A673 (cell line): ENCODE measurements around the gene AKAP6. TPM values are rescaled to one million over a fixed set of nuclear protein-coding genes. Genes with fewer than 3 reads are reported as not detected.

Source experiments
- BruUV-seq: library from RNA; stranded (reverse); fragments of 400-500 nt; replicated peaks from 2 replicates; lab custom pipeline; 2021; lab: Mats Ljungman, UMichigan
- CTCF ChIA-PET: fragments of 300-600 bp; sonication (Branson Sonifier 250); formaldehyde crosslinking; loops from one replicate; lab custom pipeline; 2022; ENCODE audit warnings: antibody characterized with exemption; lab: Charles Lee
- POLR2A ChIA-PET: fragments of 300-600 bp; sonication (Branson Sonifier 250); formaldehyde crosslinking; loops from one replicate; lab custom pipeline; 2022; ENCODE audit warnings: antibody characterized with exemption; ENCODE audit not compliant: low non-redundant PET; lab: Charles Lee
- DNase-seq: peaks from one replicate; pipeline ENCODE4 v3.0.0-alpha.2; 2015; ENCODE audit warnings: low spot score
- H3K27ac ChIP-seq: fragments of 200-600 bp; sonication (generic); 2 replicates; pipeline ENCODE4 v1.5.1; 2016; ENCODE audit warnings: mixed run types, low read depth, mild to moderate bottlenecking, mixed read lengths, antibody characterized with exemption, low read length; ENCODE audit not compliant: poor library complexity, severe bottlenecking
- H3K27me3 ChIP-seq: fragments of 200-600 bp; sonication (generic); replicated peaks from 2 replicates; pipeline ENCODE4 v1.6.1; 2017; ENCODE audit warnings: mixed run types, low read depth, mild to moderate bottlenecking, mixed read lengths, antibody characterized with exemption, low read length; ENCODE audit not compliant: insufficient read depth, poor library complexity
- H3K36me3 ChIP-seq: fragments of 200-600 bp; sonication (generic); 2 replicates; pipeline ENCODE4 v1.6.1; 2016; ENCODE audit warnings: mixed run types, mild to moderate bottlenecking, mixed read lengths, antibody characterized with exemption, low read length; ENCODE audit not compliant: insufficient read depth, poor library complexity, severe bottlenecking
- H3K4me1 ChIP-seq: fragments of 200-600 bp; sonication (generic); 2 replicates; pipeline ENCODE4 v1.6.1; 2017; ENCODE audit warnings: mixed run types, mild to moderate bottlenecking, mixed read lengths, antibody characterized with exemption, low read length; ENCODE audit not compliant: insufficient read depth, poor library complexity, severe bottlenecking
- H3K4me3 ChIP-seq: fragments of 200-600 bp; sonication (generic); 2 replicates; pipeline ENCODE4 v1.5.1; 2016; ENCODE audit warnings: low read depth, mixed run types, mild to moderate bottlenecking, mixed read lengths, low read length; ENCODE audit not compliant: poor library complexity, severe bottlenecking
- H3K9me3 ChIP-seq: fragments of 200-600 bp; sonication (generic); 2 replicates; pipeline ENCODE4 v1.6.1; 2016; ENCODE audit warnings: mixed run types, low read depth, mild to moderate bottlenecking, mixed read lengths, antibody characterized with exemption, low read length; ENCODE audit not compliant: poor library complexity, severe bottlenecking
- EZH2 ChIP-seq: fragments of 200-600 bp; sonication (generic); IDR thresholded peaks from 2 replicates; pipeline ENCODE4 v1.6.1; 2017; ENCODE audit warnings: borderline replicate concordance, low read depth, mild to moderate bottlenecking, mixed read lengths, antibody characterized with exemption, low read length; ENCODE audit not compliant: poor library complexity, severe bottlenecking
- intact Hi-C: fragments of 100-400 bp; cut with micrococcal nuclease; formaldehyde crosslinking; loops from one replicate; pipeline ENCODE4 v1.10.0; 2022; ENCODE audit not compliant: unreplicated experiment
- total RNA-seq: library from RNA; stranded (reverse); gene quantifications from 2 replicates; pipeline ENCODE4 v1.2.3, GENCODE V29; 2021
- TF ChIP-seq, protein P1 (sequence below): fragments of 300-800, 200-600 bp; sonication (generic); conservative IDR thresholded peaks from 2 replicates; pipeline ENCODE4 v1.5.1; 2017; ENCODE audit warnings: low read depth, mild to moderate bottlenecking, antibody characterized with exemption, low read length, moderate library complexity, mixed read lengths

The AKAP6 gene
- total RNA-seq, 1 experiment from 2014 or later: 0.73 TPM

DNA sequence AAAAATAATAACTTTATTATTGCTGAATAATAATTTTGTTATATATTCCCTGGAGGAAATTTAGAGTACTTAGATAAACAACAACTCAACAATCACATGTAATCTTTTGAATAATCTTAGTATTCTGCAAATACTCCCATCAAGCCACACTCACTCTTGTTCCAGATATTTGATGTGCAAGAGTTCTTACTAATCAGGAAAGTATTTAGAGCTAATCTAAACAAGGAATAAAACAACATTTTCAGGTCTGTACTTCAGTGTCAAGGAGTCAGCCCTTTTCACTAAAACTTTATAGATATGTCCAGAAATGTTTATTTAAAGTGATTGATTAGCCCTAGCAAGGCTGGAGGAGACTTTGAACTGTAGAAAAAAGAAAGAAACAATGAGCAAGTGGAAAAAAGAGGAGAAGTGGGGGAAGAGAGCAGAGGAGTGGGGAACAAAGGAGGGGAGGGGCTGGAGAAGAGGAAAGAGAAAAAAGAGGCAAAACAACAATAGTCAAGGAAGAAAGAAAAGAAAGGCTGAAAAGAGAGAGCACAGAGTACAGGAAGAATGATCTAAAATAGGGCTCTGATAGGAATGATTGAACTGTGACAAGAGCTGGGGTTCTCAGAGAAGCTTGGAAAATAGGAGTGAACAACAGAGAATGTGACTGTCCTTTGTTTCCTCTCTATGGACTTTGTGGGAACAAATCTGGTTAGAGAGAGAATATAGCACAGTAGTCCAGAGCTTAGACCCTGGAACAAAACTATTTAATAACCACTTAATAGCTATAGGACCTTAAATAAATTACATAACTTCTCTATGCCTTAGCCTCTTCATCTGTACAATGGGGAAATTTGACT lies 238.7 kb downstream of the AKAP6 start:
- BruUV-seq: no TSS peak
- no peak overlapping the region for H3K27ac ChIP-seq
- peaks cover 30% of the 10 kb centered on the region for H3K4me1 ChIP-seq
- no peaks in the 10 kb centered on the region for H3K27me3 ChIP-seq
- intact Hi-C loops: no loop called here
- ChIA-PET POLR2A (no interaction called here), CTCF (no interaction called here)
- no peak overlapping the region for H3K4me3 ChIP-seq
- no peak for DNase-seq
- no peaks in the 10 kb centered on the region for H3K36me3 ChIP-seq
- H3K9me3 ChIP-seq: no peaks in the 10 kb centered on the region
- TF ChIP-seq, protein P1, sequence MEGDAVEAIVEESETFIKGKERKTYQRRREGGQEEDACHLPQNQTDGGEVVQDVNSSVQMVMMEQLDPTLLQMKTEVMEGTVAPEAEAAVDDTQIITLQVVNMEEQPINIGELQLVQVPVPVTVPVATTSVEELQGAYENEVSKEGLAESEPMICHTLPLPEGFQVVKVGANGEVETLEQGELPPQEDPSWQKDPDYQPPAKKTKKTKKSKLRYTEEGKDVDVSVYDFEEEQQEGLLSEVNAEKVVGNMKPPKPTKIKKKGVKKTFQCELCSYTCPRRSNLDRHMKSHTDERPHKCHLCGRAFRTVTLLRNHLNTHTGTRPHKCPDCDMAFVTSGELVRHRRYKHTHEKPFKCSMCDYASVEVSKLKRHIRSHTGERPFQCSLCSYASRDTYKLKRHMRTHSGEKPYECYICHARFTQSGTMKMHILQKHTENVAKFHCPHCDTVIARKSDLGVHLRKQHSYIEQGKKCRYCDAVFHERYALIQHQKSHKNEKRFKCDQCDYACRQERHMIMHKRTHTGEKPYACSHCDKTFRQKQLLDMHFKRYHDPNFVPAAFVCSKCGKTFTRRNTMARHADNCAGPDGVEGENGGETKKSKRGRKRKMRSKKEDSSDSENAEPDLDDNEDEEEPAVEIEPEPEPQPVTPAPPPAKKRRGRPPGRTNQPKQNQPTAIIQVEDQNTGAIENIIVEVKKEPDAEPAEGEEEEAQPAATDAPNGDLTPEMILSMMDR: no peak
- no peak for TF ChIP-seq EZH2

DNA sequence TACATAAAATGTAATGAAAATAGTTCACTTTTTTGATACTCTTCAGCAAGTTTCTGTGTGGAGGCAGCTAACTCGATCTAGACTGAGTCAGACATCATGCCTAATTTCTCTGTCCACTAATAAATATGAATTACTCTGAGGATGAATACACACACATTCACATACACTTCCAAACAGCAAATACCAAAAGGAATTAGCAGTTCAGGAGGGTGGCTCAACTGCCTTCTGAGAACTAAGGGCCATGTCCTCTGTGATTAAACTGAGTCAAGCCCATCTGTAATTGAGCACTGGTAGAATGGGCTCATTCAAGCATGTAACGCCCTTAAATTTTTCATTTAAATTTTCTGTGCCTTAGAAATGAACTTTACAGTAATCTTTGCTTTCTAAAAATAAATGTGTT lies 242.5 kb downstream of the AKAP6 start:
- Histone ChIP-seq H3K4me1 (peaks cover 21% of the 10 kb centered on the region), H3K27me3 (no peaks in the 10 kb centered on the region), H3K9me3 (no peaks in the 10 kb centered on the region), H3K4me3 (no peak overlapping the region), H3K27ac (no peak overlapping the region), H3K36me3 (no peaks in the 10 kb centered on the region)
- DNase-seq: no peak
- intact Hi-C loops: no loop called here
- ChIA-PET POLR2A (no interaction called here), CTCF (no interaction called here)
- TF ChIP-seq, protein P1: no peak
- no peak for TF ChIP-seq EZH2
- BruUV-seq: no TSS peak

DNA sequence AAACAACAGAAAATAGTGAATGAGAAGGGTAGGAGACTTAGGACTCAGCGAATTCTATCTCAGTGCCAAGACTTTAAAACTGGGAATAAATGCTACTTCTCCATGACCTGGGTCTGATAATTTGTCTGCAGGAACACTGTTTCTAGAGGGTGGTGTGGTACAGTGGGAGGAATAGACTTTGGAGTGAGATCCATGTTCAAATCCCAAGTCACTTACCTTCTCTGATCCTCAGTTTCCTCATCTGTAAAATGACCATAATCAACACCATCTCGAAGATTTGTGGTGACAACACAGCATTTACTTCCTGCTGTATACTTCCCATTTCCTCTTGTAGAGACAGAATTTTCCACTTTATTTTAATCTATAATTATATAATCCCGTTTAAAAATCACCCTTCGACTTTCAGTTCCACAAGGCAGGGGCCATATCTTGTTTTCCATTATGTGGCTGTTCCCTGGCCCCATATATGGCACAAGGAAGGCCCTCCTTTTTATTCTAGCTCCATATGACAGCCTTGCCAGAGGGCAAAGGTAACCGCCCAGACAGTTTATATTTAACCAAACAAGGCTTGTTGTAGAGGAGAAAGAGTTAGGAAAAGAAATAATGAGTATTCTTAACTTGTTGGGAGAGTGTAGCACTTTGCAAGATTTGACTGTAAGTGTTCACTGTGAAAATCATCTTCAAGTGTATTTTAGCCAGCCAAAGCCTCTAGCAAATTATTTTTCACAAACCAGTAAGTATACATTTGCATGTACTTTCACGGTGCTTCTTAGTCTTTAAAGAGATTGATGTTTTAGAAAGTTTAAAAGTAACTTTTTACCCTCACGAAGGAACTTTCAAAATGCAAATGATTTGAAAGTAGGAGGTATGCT lies 243.1 kb downstream of the AKAP6 start:
- intact Hi-C loops: no loop called here
- H3K4me3 ChIP-seq: no peak overlapping the region
- H3K4me1 ChIP-seq: peaks cover 21% of the 10 kb centered on the region
- H3K9me3 ChIP-seq: no peaks in the 10 kb centered on the region
- no peaks in the 10 kb centered on the region for H3K27me3 ChIP-seq
- ChIA-PET POLR2A (no interaction called here), CTCF (no interaction called here)
- H3K27ac ChIP-seq: no peak overlapping the region
- H3K36me3 ChIP-seq: no peaks in the 10 kb centered on the region
- TF ChIP-seq, protein P1: no peak
- no peak for TF ChIP-seq EZH2
- no peak for DNase-seq
- no TSS peak for BruUV-seq
